ENCODE measurements around the gene CTDNEP1. TPM values are rescaled to one million over a fixed set of nuclear protein-coding genes. Genes with fewer than 3 reads are reported as not detected.

The CTDNEP1 gene
- total RNA-seq: 26.3 and 49.0 TPM in 2 replicates

GRCh38 chr17:7251661-7252175 is at the start of gene CTDNEP1:
Gene CTDNEP1 (minus strand): TSS chr17:7251734. CDS start chr17:7251296, 438 bp downstream.

GRCh38 chr17:7294614-7295153 is 43.1 kb upstream of the CTDNEP1 start, which contains the start of gene YBX2:
Gene YBX2 (minus strand): TSS chr17:7294639. CDS start chr17:7294500, 139 bp downstream.

GRCh38 chr17:7281074-7281952 is 29.8 kb upstream of the CTDNEP1 start, which contains the start of gene SLC2A4:
Gene SLC2A4 (plus strand): TSS chr17:7281718. CDS start chr17:7281935, 217 bp downstream.

GRCh38 chr17:7262192-7262934 is 10.8 kb upstream of the CTDNEP1 start, which contains the start of gene CLDN7:
Gene CLDN7 (minus strand): TSS chr17:7262478. CDS start chr17:7262043, 435 bp downstream.

GRCh38 chr17:7252176-7253043 is 876 bp upstream of the CTDNEP1 start, which contains the start of gene ELP5:
Gene ELP5 (plus strand): TSS chr17:7252215. CDS start chr17:7252551, 336 bp downstream.

GRCh38 chr17:7241783-7242716 is 9.5 kb downstream of the CTDNEP1 start, which contains the start of gene GABARAP:
Gene GABARAP (minus strand): TSS chr17:7242449. CDS start chr17:7242330, 119 bp downstream.

GRCh38 chr17:7239091-7240027 is 12.2 kb downstream of the CTDNEP1 start, which contains the start of gene PHF23:
Gene PHF23 (minus strand): TSS chr17:7239457. CDS start chr17:7239279, 178 bp downstream.

GRCh38 chr17:7234083-7234951 is 17.2 kb downstream of the CTDNEP1 start, which contains the start of gene DVL2:
Gene DVL2 (minus strand): TSS chr17:7234517. CDS start chr17:7234262, 255 bp downstream.

GRCh38 chr17:7219812-7220592 is 31.5 kb downstream of the CTDNEP1 start, which contains the start of the genes ACADVL and DLG4:
Gene ACADVL (plus strand): TSS chr17:7219938. CDS start chr17:7219985, 47 bp downstream.
Gene DLG4 (minus strand): TSS chr17:7219836.

Other genes starting within 250 kb of the CTDNEP1 start
- gene RNASEK, start 239.1 kb downstream of the CTDNEP1 start, total RNA-seq: 15.7 and 46.3 TPM in 2 replicates
- gene BCL6B, start 228.7 kb downstream of the CTDNEP1 start, total RNA-seq: not detected in 2 replicates
- 1.4 and 3.0 TPM in 2 replicates for gene SLC16A13, start 215.7 kb downstream of the CTDNEP1 start, total RNA-seq
- gene SLC16A11, start 207.6 kb downstream of the CTDNEP1 start, total RNA-seq: 0.07 TPM in 1 of 2 replicates, not detected in the other
- gene CLEC10A, start 171.5 kb downstream of the CTDNEP1 start, total RNA-seq: not detected in 2 replicates
- not detected in 2 replicates for gene ASGR2, start 136.9 kb downstream of the CTDNEP1 start, total RNA-seq
- gene ASGR1, start 72.4 kb downstream of the CTDNEP1 start, total RNA-seq: 0.07 TPM in 1 of 2 replicates, not detected in the other
- gene DLG4, start 31.9 kb downstream of the CTDNEP1 start, total RNA-seq: 1.0 and 9.3 TPM in 2 replicates
- gene ACADVL, start 31.8 kb downstream of the CTDNEP1 start, total RNA-seq: 172 and 221 TPM in 2 replicates
- gene DVL2, start 17.2 kb downstream of the CTDNEP1 start, total RNA-seq: 62.4 and 66.6 TPM in 2 replicates
- gene PHF23, start 12.3 kb downstream of the CTDNEP1 start, total RNA-seq: 27.0 and 32.2 TPM in 2 replicates
- 57.8 and 81.4 TPM in 2 replicates for gene GABARAP, start 9.3 kb downstream of the CTDNEP1 start, total RNA-seq
- gene ELP5, start 481 bp upstream of the CTDNEP1 start, total RNA-seq: 11.0 and 16.7 TPM in 2 replicates
- 453 and 573 TPM in 2 replicates for gene CLDN7, start 10.7 kb upstream of the CTDNEP1 start, total RNA-seq
- gene SLC2A4, start 30.0 kb upstream of the CTDNEP1 start, total RNA-seq: under 0.01 and 0.14 TPM in 2 replicates
- 0.34 and 1.1 TPM in 2 replicates for gene YBX2, start 42.9 kb upstream of the CTDNEP1 start, total RNA-seq
- gene EIF5A, start 55.9 kb upstream of the CTDNEP1 start, total RNA-seq: 435 and 611 TPM in 2 replicates
- 29.4 and 30.4 TPM in 2 replicates for gene GPS2, start 63.6 kb upstream of the CTDNEP1 start, total RNA-seq
- gene NEURL4, start 77.6 kb upstream of the CTDNEP1 start, total RNA-seq: 15.7 and 22.5 TPM in 2 replicates
- gene ACAP1, start 84.8 kb upstream of the CTDNEP1 start, total RNA-seq: 0.34 and 0.71 TPM in 2 replicates
- 7.2 and 21.0 TPM in 2 replicates for gene KCTD11, start 100.4 kb upstream of the CTDNEP1 start, total RNA-seq
- gene TMEM95, start 103.4 kb upstream of the CTDNEP1 start, total RNA-seq: not detected in 2 replicates
- 5.8 and 10.6 TPM in 2 replicates for gene TNK1, start 129.4 kb upstream of the CTDNEP1 start, total RNA-seq
- 12.6 and 28.2 TPM in 2 replicates for gene PLSCR3, start 142.8 kb upstream of the CTDNEP1 start, total RNA-seq
- gene TMEM256, start 152.4 kb upstream of the CTDNEP1 start, total RNA-seq: 26.6 and 88.9 TPM in 2 replicates
- 1.4 and 6.1 TPM in 2 replicates for gene NLGN2, start 156.1 kb upstream of the CTDNEP1 start, total RNA-seq
- not detected in 2 replicates for gene SPEM1, start 168.6 kb upstream of the CTDNEP1 start, total RNA-seq
- not detected in 2 replicates for gene SPEM2, start 173.9 kb upstream of the CTDNEP1 start, total RNA-seq
- not detected in 2 replicates for gene SPEM3, start 177.1 kb upstream of the CTDNEP1 start, total RNA-seq
- gene TMEM102, start 183.7 kb upstream of the CTDNEP1 start, total RNA-seq: 10.3 and 10.7 TPM in 2 replicates
- gene FGF11, start 187.8 kb upstream of the CTDNEP1 start, total RNA-seq: 19.1 and 44.3 TPM in 2 replicates
- 7.6 and 14.7 TPM in 2 replicates for gene CHRNB1, start 193.3 kb upstream of the CTDNEP1 start, total RNA-seq
- gene ZBTB4, start 227.9 kb upstream of the CTDNEP1 start, total RNA-seq: 17.4 and 37.4 TPM in 2 replicates
- gene SLC35G6, start 229.7 kb upstream of the CTDNEP1 start, total RNA-seq: not detected in 2 replicates
- gene POLR2A, start 232.6 kb upstream of the CTDNEP1 start, total RNA-seq: 75.9 and 140 TPM in 2 replicates